Placental epithelial cell (primary cell): ENCODE results near the gene MAPK8. TPM values are rescaled to one million over a fixed set of nuclear protein-coding genes. Genes with fewer than 3 reads are reported as not detected.

Source experiments
- total RNA-seq: library from RNA; depleted of rRNA; stranded (reverse); fragments of >200 nt; gene quantifications from 2 replicates; pipeline ENCODE4 v1.2.3, GENCODE V29; 2012

The MAPK8 gene
- total RNA-seq, result 36.5 and 49.3 TPM in 2 replicates

DNA sequence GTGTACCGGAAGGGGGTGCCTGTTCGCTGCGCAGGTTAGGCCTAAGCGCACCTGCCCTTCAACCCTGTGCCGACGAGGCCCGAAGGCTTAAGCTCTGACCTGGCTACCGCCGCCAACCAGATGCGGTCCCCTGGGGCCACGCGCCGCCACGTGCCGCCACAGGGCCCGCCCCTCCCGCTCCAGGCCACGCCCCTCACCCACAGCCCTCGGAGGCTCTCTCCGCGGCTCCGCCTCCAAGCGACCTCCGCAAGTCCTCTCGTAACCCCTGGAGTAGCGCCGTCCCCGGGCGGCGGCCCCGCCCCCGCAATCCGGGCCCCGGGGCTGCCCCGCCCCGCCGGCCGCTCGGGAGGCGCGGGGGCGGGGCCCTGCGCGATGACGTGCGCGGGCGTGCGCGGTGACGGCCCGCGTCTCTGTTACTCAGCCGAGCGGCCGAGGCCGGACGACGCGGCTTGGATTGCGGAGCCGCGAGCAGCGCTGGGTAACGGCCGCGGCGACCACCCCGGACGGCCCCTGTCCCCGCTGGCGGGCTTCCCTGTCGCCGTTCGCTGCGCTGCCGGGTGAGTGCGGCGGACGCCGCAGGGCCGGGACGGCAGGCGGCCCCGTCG is at the start of gene MAPK8:
MAPK8 (plus strand) TSS at position 413 of the 605 bp plus-strand sequence. CDS start 94,984 bp downstream, outside the sequence.

DNA sequence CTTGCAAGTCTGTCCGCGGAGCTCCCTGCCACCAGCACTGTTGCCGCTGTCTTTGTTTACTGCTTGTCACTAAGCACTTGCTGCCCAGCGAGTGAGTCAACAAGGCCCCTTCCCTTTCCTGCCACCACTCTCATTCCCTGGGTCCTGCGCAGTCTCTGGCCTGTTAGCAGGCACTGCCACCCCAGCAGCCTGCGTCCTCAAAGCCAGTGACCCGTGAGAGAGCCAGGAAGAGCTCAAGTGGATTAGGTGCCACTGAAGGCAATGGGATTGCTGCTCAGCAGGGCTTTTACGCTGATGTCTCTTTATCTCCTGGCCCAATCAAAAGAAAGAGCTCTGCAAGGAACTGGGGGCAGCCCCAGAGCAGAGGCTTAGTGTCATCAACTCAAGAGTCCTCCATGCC is 31.8 kb upstream of the MAPK8 start, which contains the start of gene FRMPD2:
FRMPD2 (minus strand) TSS at position 61 of the 400 bp plus-strand sequence. CDS start 129 bp downstream, outside the sequence.

Other genes starting within 250 kb of the MAPK8 start
- not detected in 2 replicates for gene FRMPD2, start 32.0 kb upstream of the MAPK8 start, total RNA-seq